Measurements from ENCODE around the gene C1orf52.

Gene C1orf52

GRCh38 chr1:85214654-85215053 lies 44.8 kb downstream of the C1orf52 start:
- no peak overlapping the region for H3K27ac Mint-ChIP-seq
- H3K27me3 Mint-ChIP-seq: peaks cover 20% of the 10 kb centered on the region

GRCh38 chr1:85208488-85208887 lies 51.0 kb downstream of the C1orf52 start:
- H3K4me3 Mint-ChIP-seq: no peak overlapping the region
- H3K27ac Mint-ChIP-seq: no peak overlapping the region
- H3K4me1 Mint-ChIP-seq: no peaks in the 10 kb centered on the region
- H3K36me3 Mint-ChIP-seq: no peaks in the 10 kb centered on the region
- CTCF ChIA-PET: interaction anchor here (1.4 kb wide), 1 partner anchor 264 kb away, joined by 3 read pairs; no protein-coding TSS in a partner anchor
- H3K9me3 Mint-ChIP-seq: no peaks in the 10 kb centered on the region
- peaks cover 21% of the 10 kb centered on the region for H3K27me3 Mint-ChIP-seq
- DNase-seq: no peak

More at GRCh38 chr1:85214654-85215053, 44.8 kb downstream of the C1orf52 start:
- Mint-ChIP-seq H3K4me3 (no peak overlapping the region), H3K4me1 (no peaks in the 10 kb centered on the region), H3K9me3 (no peaks in the 10 kb centered on the region), H3K36me3 (no peaks in the 10 kb centered on the region)
- CTCF ChIA-PET: no interaction called here
- no peak for DNase-seq

DNA sequence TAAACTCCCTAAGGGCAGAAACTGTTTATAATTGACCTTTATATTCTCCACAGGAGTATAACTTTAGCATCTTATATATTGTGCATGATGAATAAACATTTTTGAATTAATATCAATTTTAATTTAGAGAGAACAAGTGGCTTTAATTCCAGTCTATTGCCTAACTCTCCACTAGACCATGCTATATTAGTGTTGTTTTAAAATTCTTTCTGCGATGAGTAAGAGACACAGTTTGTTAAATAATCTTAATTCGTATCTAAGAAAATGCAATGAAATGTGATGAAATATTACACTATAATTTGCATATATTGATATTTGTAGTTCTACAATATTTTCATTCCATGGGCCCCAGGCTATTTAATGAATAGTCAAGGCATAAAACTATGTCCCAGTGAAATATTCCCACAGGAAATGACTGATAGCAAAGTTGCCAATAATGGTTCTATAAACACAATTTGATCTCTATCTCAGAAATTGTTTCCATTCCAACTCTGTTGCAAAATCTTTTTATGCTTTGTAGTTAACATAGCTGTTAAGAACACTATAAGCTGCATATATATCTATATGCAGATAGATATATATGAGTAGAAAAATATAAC lies 55.8 kb downstream of the C1orf52 start:
- Mint-ChIP-seq H3K27me3 (peaks cover 39% of the 10 kb centered on the region), H3K9me3 (no peaks in the 10 kb centered on the region)
- CTCF ChIA-PET: interaction anchor here (1.0 kb wide), 1 partner anchor 259 kb away, joined by 3 read pairs; no protein-coding TSS in a partner anchor

DNA sequence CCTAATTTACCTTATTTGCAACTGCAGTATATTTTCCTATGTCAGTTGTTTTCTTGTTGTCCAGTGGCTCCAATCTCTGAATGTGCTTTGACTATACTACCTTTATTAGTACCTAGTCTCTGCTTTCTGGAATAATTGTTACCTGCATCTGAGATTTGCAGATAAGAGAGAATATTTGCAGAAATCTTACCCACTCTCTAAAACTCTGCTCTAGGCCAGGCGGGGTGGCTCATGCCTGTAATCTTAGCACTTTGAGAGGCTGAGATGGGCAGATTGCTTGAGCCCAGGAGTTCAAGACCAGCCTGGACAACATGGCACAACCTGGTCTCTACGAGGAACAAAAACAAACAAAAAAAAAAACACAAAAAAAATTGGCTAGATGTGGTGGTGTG lies 56.6 kb downstream of the C1orf52 start:
- Mint-ChIP-seq H3K27me3 (peaks cover 31% of the 10 kb centered on the region), H3K27ac (no peak overlapping the region), H3K4me1 (peaks cover 33% of the 10 kb centered on the region), H3K36me3 (no peaks in the 10 kb centered on the region), H3K9me3 (no peaks in the 10 kb centered on the region), H3K4me3 (no peak overlapping the region)
- DNase-seq: no peak
- CTCF ChIA-PET: interaction anchor here (1.0 kb wide), 1 partner anchor 258 kb away, joined by 3 read pairs; no protein-coding TSS in a partner anchor

More for the DNA sequence above, 55.8 kb downstream of the C1orf52 start:
- Mint-ChIP-seq H3K4me3 (no peak overlapping the region), H3K4me1 (peaks cover 26% of the 10 kb centered on the region), H3K27ac (no peak overlapping the region), H3K36me3 (no peaks in the 10 kb centered on the region)
- DNase-seq: no peak

GRCh38 chr1:85202092-85202863 lies 57.2 kb downstream of the C1orf52 start:
- Mint-ChIP-seq H3K27ac (peak overlapping the region; percentile 94), H3K27me3 (peaks cover 26% of the 10 kb centered on the region), H3K4me1 (peaks cover 36% of the 10 kb centered on the region), H3K4me3 (peak overlapping the region; percentile 87), H3K9me3 (no peaks in the 10 kb centered on the region), H3K36me3 (no peaks in the 10 kb centered on the region)
- CTCF ChIA-PET: interaction anchor here (0.8 to 1.0 kb wide), 2 partner anchors 44 to 57 kb away, joined by 3 read pairs; partner anchors contain the start of gene C1orf52
- no peak for DNase-seq

GRCh38 chr1:85201340-85202091 lies 57.9 kb downstream of the C1orf52 start:
- Mint-ChIP-seq H3K4me1 (peaks cover 36% of the 10 kb centered on the region), H3K4me3 (peak overlapping the region; percentile 87), H3K27me3 (peaks cover 20% of the 10 kb centered on the region), H3K9me3 (no peaks in the 10 kb centered on the region), H3K36me3 (no peaks in the 10 kb centered on the region), H3K27ac (peak overlapping the region; percentile 94)
- CTCF ChIA-PET: interaction anchor here (0.8 to 1.3 kb wide), 3 partner anchors 45 to 58 kb away, joined by 3 read pairs; partner anchors contain the start of gene C1orf52
- DNase-seq: peak; percentile 79

DNA sequence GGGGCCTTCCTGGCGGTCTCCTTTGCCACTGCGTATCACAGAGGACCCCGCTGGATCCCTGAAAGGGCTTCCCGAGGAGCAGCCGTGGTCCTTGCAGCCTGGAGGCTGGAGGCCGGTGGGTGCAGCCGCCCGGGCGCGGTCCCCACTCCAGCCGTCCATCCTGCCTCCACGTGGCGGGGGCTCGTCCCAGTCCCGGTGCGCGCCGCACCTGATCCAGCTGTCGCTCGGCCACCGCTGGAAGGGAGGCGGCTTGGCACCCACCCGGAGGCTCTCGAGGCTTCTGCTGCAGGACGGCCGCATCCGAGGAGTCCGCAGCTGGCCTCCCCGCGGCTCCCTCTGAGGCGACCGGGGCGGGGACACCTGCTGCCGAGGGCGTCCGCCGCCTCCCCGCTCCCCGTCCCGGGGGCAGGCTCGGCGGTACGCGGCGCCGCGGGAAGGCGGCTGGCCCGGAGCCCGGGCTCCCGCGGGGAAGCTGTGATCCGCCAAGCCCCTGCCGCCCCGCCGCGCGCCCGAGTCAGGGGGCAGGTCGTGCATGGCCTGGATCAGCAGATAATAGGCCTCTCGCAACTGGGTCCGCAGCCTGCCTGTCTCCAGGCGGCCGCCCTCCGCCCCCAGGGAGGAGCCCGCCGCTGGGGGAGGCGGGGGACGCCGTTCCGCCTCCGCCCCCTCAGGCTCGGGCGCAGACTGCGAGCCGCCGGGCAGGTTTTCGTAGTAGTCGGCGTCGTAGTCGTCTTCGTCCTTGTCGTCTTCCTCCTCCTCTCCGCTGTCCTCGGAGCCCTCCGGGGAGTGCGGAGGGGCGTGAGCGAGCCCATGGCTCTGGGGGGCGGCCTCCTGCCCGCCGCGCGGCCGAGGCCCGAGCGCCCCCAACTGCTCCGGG lies 58.8 kb downstream of the C1orf52 start, which contains the start of gene SYDE2:
Gene SYDE2, minus strand, starts transcription at position 554 of the 877 bp plus-strand sequence. Its CDS starts 20 bp downstream, at position 534.
- peak; percentile 85 for DNase-seq
- CTCF ChIA-PET: interaction anchor here (1.0 to 1.3 kb wide), 3 partner anchors 32 to 256 kb away, joined by 3 read pairs; partner anchors contain the start of gene C1orf52
- Mint-ChIP-seq H3K27me3 (peaks cover 19% of the 10 kb centered on the region), H3K4me1 (peaks cover 36% of the 10 kb centered on the region), H3K36me3 (no peaks in the 10 kb centered on the region), H3K27ac (peak within 1 kb of the TSS; percentile 94), H3K4me3 (peak within 1 kb of the TSS; percentile 87), H3K9me3 (no peaks in the 10 kb centered on the region)
